Lung (tissue), 12 donors: ENCODE results near the gene GJD3. TPM values are rescaled to one million over a fixed set of nuclear protein-coding genes. Genes with fewer than 3 reads are reported as not detected.
"Not testable (repeated sequence)": the region's sequence is repeated elsewhere in the genome, so short reads cannot be mapped to it uniquely, and the experiment has no call there.

Experiments
- ATAC-seq: fragments of 200-7000 bp; cut with Tn5 transposase; one replicate; pipeline ENCODE4 v1.9.1; 2020; ENCODE audit warnings: moderate number of reproducible peaks; ENCODE audit not compliant: insufficient read depth, low FRiP score
- DNase-seq, 3 donors: peaks; one replicate each; pipeline ENCODE4 v3.0.0-alpha.2; 2013 to 2017
- H3K27ac ChIP-seq, 2 donors: one replicate each; pipeline ENCODE4 v1.5.1; 2013; ENCODE audit warnings: mild to moderate bottlenecking in 2 of 2, moderate library complexity in 2 of 2, control low read depth in 1 of 2, inconsistent platforms in 1 of 2, low read depth in 1 of 2, low read length in 1 of 2
- H3K27me3 ChIP-seq, 3 donors: one replicate each; pipeline ENCODE4 v1.5.1; 2013; ENCODE audit warnings: low read length in 2 of 3; ENCODE audit not compliant: control insufficient read depth in 3 of 3, insufficient read depth in 3 of 3
- H3K36me3 ChIP-seq, 4 donors: one replicate each; pipeline ENCODE4 v1.5.1; 2013; ENCODE audit warnings: low read length in 4 of 4, mild to moderate bottlenecking in 1 of 4, moderate library complexity in 1 of 4; ENCODE audit not compliant: control insufficient read depth in 4 of 4, insufficient read depth in 4 of 4
- H3K4me1 ChIP-seq, 5 donors: one replicate each; pipeline ENCODE4 v1.5.1; 2013; ENCODE audit warnings: low read length in 5 of 5, mild to moderate bottlenecking in 2 of 5, moderate library complexity in 1 of 5; ENCODE audit not compliant: control insufficient read depth in 5 of 5, insufficient read depth in 5 of 5
- H3K4me3 ChIP-seq: one replicate; pipeline ENCODE4 v1.5.1; 2013; ENCODE audit warnings: mild to moderate bottlenecking, control low read depth, moderate library complexity
- H3K9ac ChIP-seq, 2 donors: one replicate each; pipeline ENCODE4 v1.5.1; 2013; ENCODE audit warnings: low read length in 2 of 2, control low read depth in 1 of 2; ENCODE audit not compliant: insufficient read depth in 1 of 2
- H3K9me3 ChIP-seq, 4 donors: one replicate each; pipeline ENCODE4 v1.5.1; 2013; ENCODE audit warnings: low read length in 3 of 4, mild to moderate bottlenecking in 1 of 4, moderate library complexity in 1 of 4; ENCODE audit not compliant: control insufficient read depth in 4 of 4, insufficient read depth in 3 of 4
- WGBS, 2 donors: extraction: QIAGEN DNeasy Blood & Tissue Kit; methylation state at CpG; one replicate each; pipeline ENCODE4 v1.1.7; 2013; 5-methylcytosine and 5-hydroxymethylcytosine counted together
- polyA plus RNA-seq, 2 donors: library from polyadenylated mRNA; stranded (reverse); fragments of 200-250 nt; gene quantifications; one replicate each; pipeline ENCODE4 v1.2.1, GENCODE V29; 2013
- total RNA-seq, 2 donors: library from RNA; depleted of rRNA in 1 of 2; stranded (reverse); fragments of >200 nt in 1 of 2; gene quantifications; one replicate each; pipeline ENCODE4 v1.2.1, GENCODE V29; 2014 to 2021
- TF ChIP-seq, protein P1 (sequence below): IDR thresholded peaks from 2 replicates; pipeline ENCODE4 v1.5.1; 2012; ENCODE audit warnings: mild to moderate bottlenecking; ENCODE audit errors: control extremely low read depth, extremely low read depth
- donor health status: control.
- donor health status: control.
- donor health status: Bipolar disorder and iron deficiency.
- donor health status: healthy.
- donor health status: DM: yes; HTN: yes; CAD: no.

GJD3 gene
- total and polyA plus RNA-seq, 4 donors, result 0.53 to 3.6 (median 1.4) TPM; not detected in 1

DNA sequence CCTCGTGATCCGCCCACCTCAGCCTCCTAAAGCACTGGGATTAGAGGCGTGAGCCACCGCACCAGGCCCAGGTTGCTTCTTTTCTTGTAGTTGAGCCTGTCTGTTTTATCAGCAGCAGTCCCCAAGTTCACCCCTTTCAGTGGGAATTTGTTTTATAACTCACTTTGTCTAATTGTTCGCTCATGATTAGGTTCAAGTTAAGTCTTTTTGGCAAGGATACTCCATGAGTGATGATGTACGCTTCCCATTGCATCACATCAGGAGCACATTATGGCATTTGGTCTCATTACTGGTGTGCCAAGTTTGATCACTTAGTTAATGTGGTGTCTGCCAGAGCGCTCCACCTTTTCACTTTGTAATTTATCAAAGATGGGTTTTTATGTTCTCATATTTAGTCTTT is 14.4 kb upstream of the GJD3 start:
- DNase-seq (no peak), ATAC-seq (no peak)
- WGBS, 2 donors, result 89 to 92% methylated on average over 7 of the region's 7 CpGs
- H3K4me3 ChIP-seq, result no peak overlapping the region
- no peaks in the 10 kb centered on the region for H3K27me3 ChIP-seq
- TF ChIP-seq, protein P1, sequence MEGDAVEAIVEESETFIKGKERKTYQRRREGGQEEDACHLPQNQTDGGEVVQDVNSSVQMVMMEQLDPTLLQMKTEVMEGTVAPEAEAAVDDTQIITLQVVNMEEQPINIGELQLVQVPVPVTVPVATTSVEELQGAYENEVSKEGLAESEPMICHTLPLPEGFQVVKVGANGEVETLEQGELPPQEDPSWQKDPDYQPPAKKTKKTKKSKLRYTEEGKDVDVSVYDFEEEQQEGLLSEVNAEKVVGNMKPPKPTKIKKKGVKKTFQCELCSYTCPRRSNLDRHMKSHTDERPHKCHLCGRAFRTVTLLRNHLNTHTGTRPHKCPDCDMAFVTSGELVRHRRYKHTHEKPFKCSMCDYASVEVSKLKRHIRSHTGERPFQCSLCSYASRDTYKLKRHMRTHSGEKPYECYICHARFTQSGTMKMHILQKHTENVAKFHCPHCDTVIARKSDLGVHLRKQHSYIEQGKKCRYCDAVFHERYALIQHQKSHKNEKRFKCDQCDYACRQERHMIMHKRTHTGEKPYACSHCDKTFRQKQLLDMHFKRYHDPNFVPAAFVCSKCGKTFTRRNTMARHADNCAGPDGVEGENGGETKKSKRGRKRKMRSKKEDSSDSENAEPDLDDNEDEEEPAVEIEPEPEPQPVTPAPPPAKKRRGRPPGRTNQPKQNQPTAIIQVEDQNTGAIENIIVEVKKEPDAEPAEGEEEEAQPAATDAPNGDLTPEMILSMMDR, result no peak
- no peak overlapping the region for H3K9ac ChIP-seq
- no peaks in the 10 kb centered on the region for H3K9me3 ChIP-seq
- no peak overlapping the region for H3K27ac ChIP-seq
- no peaks in the 10 kb centered on the region for H3K36me3 ChIP-seq
- H3K4me1 ChIP-seq, result peaks cover 0 to 2% (median 0%) of the 10 kb centered on the region in 5 donors

DNA sequence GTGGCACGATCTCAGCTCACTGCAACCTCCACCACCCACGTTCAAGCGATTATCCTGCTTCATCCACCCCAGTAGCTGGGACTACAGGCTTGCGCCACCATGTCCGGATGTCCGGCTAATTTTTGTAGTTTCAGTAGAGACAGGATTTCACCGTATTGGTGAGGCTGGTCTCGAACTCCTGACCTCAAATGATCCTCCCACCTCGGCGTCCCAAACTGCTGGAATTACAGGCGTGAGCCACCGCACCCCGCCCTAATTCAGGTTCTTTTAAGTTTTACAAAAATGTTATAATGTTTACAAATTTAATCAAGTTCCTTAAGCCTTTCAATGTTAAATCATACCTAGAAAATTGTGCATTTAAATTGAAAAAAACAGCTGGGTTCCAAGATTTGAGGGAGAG is 13.3 kb upstream of the GJD3 start:
- H3K9ac ChIP-seq, result no peak overlapping the region
- ATAC-seq (no peak), DNase-seq (no peak)
- H3K27ac ChIP-seq, result no peak overlapping the region
- H3K4me3 ChIP-seq, result no peak overlapping the region
- no peaks in the 10 kb centered on the region for H3K9me3 ChIP-seq
- peaks cover 0 to 2% (median 0%) of the 10 kb centered on the region in 5 donors for H3K4me1 ChIP-seq
- 88 to 96% methylated on average over 13 of the region's 13 CpGs for WGBS, 2 donors
- TF ChIP-seq, protein P1, result no peak
- H3K36me3 ChIP-seq, result no peaks in the 10 kb centered on the region
- no peaks in the 10 kb centered on the region for H3K27me3 ChIP-seq

DNA sequence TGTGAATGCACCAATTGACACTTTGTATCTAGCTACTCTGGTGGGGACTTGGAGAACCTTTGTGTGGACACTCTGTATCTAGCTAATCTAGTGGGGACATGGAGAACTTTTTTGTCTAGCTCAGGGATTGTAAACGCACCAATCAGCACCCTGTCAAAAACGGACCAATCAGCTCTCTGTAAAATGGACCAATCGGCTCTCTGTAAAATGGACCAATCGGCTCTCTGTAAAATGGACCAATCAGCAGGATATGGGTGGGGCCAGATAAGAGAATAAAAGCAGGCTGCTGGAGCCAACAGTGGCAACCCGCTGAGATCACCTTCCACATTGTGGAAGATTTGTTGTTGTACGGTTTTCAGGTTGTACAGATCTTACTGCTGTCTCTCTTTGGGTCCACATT is 12.0 kb upstream of the GJD3 start:
- H3K27ac ChIP-seq, result not testable (repeated sequence)

GRCh38 chr17:40375786-40376185 is 11.2 kb upstream of the GJD3 start:
- H3K27me3 ChIP-seq, H3K4me1 ChIP-seq, DNase-seq, H3K27ac ChIP-seq, H3K36me3 ChIP-seq, H3K9ac ChIP-seq, H3K9me3 ChIP-seq, ATAC-seq, H3K4me3 ChIP-seq: not testable (repeated sequence)
- WGBS, 2 donors, result 90 to 94% methylated on average over 21 of the region's 21 CpGs

More for the DNA sequence above, 12.0 kb upstream of the GJD3 start:
- H3K9me3 ChIP-seq, H3K4me3 ChIP-seq, H3K9ac ChIP-seq, DNase-seq, ATAC-seq, H3K27me3 ChIP-seq, H3K36me3 ChIP-seq, H3K4me1 ChIP-seq: not testable (repeated sequence)
- WGBS, 2 donors, result 77 to 81% methylated on average over 6 of the region's 6 CpGs
